GM19239 (cell line): ENCODE results near the gene JPT2.
"Not testable (repeated sequence)": the region's sequence is repeated elsewhere in the genome, so short reads cannot be mapped to it uniquely, and the experiment has no call there.

Experiments used
- DNase-seq: peaks from one replicate; pipeline ENCODE4 v3.0.0; 2011; ENCODE audit warnings: low spot score; ENCODE audit not compliant: insufficient read length
- FAIRE-seq: peaks from 2 replicates; lab custom pipeline; 2011; peaks lifted over from hg19 to GRCh38; lab: Jason Lieb, UNC

JPT2 gene

DNA sequence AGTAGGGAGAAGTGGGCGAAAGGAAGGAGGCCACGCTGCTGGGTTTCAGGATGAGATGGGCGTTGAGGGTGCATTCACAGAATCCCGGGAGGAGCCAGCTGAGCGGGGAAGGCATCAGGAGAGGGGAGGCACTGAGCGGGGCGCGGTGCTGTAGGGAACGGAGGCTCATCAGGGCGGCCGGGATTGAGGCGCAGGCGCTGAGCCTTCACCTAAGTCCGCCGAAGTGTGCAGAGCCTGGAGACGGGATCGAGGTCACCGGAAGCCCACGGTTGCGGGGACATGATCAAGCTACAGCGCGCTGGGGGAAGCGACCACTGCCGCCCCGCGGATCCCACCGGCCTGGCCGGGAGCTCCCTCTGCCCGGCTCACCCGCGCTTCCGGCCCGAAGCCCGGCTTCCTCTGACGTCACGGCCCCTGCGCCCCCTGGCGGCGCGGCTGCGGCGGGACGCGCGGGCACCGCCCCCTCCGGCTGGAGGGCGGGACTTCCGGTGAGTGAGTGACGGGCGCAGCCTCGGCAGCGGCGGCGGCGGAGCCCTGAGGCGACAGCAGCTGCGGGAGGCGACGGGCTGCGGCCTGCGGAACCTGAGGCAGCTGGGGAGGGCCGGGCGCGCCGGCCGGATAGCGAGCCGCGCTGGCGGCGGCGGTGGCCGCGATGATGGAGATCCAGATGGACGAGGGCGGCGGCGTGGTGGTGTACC, 27.8 kb downstream of the JPT2 start, which contains the start of gene MAPK8IP3:
TSS of gene MAPK8IP3 (plus strand) at position 508 of the 698 bp plus-strand sequence. CDS start at position 653, 145 bp downstream.
- DNase-seq (peak; percentile 98), FAIRE-seq (peak; percentile 90)

DNA sequence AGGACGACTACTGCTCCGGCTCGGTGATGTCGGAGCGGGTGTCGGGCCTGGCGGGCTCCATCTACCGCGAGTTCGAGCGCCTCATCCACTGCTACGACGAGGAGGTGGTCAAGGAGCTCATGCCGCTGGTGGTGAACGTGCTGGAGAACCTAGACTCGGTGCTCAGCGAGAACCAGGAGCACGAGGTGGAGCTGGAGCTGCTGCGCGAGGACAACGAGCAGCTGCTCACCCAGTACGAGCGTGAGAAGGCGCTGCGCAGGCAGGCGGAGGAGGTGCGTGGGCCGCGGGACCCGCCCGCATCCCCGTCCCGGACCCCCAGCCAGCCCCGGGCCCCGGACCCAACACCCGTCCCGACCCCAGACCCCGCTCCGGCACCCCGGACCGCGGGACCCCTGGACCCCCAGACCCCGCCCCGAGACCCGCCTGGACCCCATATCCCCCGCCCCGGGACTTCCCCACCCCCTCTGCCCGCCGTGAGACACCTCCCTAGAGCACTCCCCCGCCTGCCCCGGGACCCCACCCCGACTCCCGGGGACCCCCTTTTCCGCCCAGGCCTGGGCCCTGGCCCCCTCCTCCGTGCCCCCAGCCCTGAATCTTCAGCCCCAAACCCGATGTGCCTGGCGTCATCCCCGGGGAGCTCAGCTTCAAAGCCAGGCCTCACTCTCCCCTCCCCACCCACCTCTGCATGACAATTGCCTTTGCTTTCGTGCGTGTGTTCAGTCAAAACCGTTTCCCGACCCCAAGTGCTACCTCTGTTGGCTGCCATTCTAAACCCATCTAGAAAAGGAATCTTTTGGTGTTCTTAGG, 28.5 kb downstream of the JPT2 start:
- DNase-seq, result peak; percentile 68
- FAIRE-seq, result no peak

DNA sequence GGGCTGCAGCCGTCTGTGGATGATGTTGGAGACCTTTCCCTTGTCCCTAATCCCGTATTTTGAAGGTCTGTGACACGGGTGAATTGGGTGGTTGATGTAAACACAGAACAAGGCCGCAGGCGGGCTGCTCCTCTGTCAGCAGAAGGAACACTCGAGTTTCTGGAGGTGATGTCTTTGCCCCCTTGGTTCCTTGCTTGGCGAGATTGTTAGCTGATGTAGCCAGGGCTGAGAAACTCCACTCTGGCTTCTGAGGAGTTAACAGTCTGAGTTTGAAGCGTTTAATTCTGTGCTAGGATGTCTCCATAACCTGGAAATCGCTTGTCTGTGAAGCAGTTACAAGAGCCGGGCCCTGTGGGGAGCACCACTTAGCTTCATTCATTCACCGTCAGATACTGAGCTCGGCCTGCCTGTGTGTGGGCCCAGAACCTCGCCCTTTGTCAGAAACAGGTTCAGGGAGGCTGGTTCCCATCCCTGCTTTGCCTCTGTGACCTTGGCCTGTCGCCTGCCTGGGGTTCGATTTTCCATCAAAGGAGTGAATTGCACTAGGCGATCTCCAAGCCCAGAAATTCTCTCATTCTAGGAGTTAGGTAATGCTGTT, 29.2 kb downstream of the JPT2 start:
- FAIRE-seq (peak; percentile 94), DNase-seq (no peak)

DNA sequence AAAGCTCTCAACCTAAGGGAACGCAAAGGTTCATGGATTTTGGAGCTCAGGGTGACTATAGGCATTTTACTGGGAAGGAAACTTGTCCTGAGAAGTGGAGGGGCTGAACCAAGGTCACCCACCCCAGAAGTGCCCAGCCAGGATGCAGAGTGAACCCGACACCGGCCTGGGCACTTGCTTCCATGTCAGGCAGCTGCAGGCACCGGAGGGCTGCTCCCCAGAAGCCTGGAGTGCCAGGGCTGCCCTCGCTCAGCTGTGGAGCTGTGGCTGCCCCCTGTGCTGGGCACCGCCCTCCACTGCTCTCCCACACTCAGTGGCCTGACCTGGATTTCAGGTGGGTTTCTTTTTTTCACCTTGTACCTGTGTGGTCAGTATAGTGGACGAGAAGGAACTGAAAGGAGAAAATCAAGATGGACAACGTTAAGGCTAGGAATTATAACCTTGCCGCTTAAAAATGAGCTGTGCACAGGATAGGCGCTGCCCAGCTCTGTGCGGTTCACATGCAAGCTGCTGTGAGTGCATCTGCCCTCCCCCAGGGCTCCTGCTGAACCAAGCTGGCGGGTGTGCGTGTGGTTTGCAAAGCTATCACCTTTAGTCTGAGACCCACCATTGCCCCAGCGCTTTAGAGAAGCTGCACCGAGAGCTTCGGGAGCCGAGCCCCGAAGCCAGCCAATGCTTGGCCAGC, 30.1 kb downstream of the JPT2 start:
- DNase-seq, result no peak
- no peak for FAIRE-seq

DNA sequence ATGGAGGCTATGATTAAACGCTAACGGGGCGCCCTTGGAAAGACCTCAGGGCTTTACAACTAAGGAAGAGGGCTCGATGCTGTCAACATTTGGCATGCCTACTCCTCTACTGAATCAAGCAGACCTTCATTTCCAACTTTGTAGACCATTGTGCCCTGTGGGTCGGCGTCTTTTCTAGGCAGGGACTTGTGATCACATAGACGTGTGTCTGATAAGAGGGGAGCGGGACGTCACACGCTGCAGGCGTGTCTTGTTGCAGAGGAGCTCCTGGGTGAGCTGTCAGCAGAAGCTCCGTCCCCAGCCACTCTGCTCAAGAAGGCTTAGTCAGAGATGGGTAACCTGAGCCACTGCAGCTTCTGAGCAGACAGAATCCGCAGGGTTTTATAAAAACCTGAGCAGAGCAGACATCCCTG, 30.7 kb downstream of the JPT2 start:
- DNase-seq (no peak), FAIRE-seq (no peak)

DNA sequence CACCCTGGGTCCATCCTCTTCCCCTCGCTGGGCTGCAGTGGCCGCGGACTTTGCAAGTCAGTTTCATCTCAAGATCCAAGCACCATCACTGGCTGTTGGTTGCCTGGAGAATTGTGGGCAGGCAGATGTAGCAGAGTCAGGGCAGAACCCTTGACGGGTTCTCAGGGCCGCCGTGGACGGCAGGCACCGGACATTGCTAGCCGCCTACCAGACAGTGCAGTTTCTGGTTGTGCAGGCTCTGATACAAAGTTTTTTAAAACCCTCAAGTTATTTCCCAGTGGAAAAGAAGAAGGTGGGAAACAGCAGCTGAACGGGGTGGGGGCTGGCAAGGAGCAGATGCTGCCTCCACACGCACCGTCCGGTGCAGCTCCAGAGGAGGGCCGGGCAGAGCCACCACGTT, 31.3 kb downstream of the JPT2 start:
- DNase-seq, result no peak
- no peak for FAIRE-seq

DNA sequence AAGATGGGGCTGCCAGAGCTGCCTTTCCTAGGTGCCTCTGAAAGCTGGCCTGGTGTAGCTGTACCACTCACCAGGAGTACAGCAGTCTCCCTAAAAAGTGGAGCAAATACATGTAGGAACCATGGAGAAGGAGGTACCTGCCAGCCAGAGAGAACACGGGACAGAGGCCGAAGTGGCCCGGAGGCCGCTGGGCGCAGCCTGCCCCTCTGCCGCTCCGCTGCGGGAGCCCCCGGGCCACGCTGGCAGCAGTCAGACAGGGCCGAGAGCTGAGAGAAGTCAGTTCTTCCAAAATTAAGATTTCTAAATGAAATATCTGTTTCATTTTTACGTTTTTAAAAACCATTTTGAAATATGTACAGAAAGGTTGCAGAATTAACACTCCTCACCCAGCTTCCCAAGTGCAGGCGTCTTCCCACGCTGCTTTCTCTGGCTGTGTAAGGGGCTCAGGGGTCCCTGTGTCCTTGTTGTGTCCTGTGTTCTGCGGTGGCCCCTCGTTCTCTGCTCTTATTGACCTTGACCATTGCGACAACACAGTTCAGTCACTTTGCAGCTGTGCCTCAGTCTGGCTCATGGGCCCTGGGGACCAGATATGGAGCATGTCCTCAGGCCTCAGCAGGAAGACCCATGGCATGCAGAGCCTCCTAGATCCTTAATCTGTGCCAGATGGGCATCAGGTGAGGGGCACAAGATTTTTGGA, 32.9 kb downstream of the JPT2 start:
- DNase-seq (no peak), FAIRE-seq (no peak)

DNA sequence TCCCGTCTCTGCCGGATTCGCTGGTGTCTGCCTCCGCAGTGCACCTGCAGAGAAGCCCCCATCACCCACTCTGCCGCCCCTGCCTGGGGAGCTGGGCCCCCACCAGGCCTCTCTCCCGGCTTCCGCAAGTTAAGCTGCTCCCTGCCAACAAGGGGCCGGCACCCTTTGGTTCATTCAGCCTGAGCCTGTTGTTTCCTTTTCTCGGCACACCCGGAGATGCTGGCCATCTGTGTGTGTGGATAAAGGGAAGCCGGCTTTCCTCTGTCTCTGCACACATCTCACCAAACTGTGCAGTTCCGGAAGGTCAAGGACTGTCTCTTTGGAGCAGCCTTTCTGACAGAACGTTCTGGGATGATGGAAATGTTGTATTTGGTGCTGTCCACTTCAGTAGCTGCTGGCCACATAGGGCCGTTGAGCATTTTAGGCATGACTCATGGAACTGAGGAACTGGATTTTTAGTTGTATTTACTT, 34.7 kb downstream of the JPT2 start:
- DNase-seq, result no peak
- FAIRE-seq, result no peak

DNA sequence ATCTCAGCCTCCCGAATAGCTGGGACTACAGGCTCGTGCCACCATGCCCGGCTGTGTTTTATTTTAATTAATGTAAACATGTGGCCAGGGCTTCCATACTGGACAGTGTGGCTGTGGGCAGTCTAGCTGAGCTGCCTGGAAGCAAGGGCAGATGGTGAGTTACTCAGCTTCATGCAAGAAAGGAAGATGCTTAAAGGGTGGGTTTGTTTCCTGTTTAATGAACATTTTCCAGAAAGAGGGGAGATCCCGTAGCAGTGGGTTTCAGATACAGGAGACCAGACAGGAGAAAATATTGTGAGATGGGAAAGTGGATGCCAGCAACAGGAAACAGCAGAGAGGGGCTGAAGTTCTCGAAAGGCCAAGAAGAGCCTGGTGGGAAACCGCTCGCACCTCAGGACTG, 35.3 kb downstream of the JPT2 start:
- FAIRE-seq (no peak), DNase-seq (no peak)

DNA sequence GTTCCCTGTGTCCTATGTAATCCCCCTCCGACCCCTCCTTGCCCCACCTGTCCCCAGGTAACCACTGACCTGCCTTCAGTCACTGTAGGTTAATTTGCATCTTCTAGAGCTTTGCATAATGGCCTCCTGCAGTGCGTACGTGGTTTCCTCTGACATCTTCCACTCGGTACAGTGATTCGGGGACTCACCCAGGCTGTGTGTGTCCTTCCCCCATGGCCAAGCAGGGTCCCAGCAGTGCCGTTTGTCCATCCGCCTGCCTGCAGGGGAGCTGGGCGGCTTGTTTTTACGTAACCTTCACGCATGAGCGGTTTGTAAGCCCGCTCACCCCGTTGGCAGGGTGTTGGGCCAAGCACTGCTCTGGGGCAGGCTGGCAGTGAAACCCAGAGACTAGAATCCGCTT, 35.9 kb downstream of the JPT2 start:
- no peak for FAIRE-seq

DNA sequence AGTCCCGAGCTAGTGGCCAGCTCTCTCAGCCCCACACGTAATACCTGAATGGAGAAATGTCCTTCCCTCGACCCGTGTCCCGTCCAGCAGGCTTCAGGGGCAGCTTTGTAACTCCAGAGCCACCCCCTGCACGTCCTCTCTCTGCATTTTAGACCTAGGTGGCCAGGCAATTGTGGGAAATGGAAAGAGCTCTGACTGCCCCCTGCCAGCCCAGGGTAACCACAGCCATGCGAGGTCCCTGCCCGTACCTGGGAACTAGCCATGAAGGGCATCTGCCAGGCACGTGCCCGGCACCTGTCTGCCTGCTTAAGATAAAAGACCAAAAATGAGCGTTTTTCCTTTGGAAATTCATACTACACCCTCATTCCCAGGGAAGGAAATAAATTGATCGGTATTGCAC, 37.1 kb downstream of the JPT2 start:
- FAIRE-seq, result no peak

More for the DNA sequence above, 35.9 kb downstream of the JPT2 start:
- no peak for DNase-seq

DNA sequence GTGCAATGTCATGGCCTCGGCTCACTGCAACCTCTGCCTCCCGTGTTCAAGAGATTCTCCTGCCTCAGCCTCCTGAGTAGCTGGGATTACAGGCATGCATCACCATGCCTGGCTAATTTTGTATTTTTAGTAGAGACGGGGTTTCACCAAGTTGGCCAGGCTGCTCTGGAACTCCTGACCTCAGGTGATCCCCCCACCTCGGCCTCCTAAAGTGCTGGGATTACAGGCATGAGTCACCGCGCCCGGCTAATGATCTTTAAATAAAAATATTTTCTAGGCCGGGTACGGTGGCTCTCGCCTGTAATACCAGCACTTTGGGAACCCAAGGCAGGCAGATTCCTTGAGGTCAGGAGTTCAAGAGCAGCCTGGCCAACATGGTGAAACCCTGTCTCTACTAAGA, 40.2 kb downstream of the JPT2 start:
- FAIRE-seq, DNase-seq: not testable (repeated sequence)

More for the DNA sequence above, 37.1 kb downstream of the JPT2 start:
- DNase-seq, result no peak

DNA sequence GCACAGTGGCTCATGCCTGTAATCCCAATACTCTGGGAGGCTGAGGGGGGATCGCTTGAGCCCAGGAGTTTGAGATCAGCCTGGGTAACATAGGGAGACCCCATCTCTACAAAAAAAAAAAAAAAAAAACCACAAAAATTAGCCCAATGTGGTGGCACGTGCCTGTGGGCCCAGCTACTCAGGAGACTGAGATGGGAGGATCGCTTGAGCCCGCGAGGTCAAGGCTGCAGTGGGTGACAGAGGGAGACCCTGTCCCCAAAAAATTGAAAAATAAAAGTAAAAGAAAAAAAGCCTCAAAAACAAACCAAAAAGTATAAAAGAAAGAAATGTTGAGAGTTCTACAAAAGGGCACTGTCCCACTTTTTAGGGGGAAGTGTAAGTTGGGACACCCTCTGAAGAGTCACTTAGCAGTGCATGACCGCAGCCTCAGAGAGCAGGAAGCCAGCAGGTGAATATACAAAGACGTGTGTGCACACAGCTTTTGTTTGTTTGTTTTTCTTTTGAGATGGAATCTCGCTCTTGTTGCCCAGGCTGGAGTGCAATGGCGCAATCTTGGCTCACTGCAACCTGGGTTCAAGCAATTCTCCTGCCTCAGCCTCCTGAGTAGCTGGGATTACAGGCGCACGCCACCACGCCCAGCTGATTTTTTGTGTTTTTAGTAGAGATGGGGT, 41.6 kb downstream of the JPT2 start:
- FAIRE-seq, DNase-seq: not testable (repeated sequence)

DNA sequence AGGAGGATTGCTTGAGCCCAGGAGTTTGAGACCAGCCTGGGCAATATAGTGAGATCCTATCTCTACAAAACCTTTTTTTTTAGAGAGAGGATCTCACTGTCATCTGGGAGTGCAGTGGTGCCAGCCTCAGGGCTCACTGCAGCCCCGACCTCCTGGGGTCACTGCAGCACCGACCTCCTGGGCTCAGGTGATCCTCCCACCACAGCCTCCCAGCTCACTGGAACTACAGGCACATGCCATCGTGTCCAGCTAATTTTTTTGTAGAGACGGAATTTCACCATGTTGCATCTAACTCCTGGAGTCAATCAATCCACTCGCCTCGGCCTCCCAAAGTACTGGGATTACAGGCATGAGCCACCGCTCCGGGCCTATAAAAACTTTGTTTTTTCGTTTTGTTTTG, 43.3 kb downstream of the JPT2 start:
- DNase-seq (no peak), FAIRE-seq (no peak)

DNA sequence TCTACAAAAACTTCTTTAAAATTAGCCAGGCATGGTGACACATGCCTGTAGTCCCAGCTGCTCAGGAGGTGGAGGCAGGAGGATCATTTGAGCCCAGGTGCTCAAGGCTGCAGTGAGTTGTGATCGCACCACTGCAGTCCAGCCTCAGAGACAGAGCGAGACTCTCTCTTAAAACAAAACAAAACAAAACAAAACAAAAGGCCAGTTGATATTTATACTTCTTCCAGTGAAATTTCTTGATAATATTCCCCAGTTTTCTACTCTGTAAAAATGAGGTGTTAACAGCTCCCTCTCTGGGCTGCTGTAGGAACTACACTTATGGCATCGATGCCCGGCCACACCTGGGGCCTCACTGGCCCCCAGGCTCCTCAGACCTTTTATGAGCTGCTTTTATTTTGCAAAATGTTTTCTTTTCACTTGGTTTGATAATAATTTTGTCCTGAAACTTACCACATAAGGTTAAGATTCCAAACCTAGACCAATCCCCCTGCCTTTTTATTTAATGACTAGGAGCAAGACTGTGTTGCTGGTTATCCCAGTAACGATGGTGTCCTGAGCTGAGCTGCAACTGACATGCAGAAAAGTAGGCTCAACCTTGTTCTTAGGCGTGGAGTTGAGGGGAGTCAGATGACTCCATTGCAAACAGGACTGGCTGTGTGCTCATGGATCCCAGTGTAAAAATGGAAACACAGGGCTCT, 45.5 kb downstream of the JPT2 start:
- DNase-seq (no peak), FAIRE-seq (no peak)

DNA sequence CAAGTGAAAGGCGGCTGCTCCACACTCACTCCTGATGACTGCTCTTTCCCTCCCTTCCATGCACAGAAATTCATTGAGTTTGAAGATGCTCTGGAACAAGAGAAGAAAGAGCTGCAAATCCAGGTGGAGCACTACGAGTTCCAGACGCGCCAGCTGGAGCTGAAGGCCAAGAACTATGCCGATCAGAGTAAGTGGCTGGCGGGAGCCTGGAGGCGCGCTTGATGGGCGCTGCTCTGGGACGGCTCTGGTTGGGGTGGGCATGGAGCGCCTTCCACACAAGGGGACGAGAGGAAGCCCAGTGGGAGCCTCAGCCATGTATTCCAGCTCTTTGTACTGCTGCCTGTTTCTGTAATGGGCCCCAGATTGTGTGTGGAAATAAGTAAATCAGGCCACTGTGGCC, 46.4 kb downstream of the JPT2 start:
- DNase-seq, result no peak
- no peak for FAIRE-seq

DNA sequence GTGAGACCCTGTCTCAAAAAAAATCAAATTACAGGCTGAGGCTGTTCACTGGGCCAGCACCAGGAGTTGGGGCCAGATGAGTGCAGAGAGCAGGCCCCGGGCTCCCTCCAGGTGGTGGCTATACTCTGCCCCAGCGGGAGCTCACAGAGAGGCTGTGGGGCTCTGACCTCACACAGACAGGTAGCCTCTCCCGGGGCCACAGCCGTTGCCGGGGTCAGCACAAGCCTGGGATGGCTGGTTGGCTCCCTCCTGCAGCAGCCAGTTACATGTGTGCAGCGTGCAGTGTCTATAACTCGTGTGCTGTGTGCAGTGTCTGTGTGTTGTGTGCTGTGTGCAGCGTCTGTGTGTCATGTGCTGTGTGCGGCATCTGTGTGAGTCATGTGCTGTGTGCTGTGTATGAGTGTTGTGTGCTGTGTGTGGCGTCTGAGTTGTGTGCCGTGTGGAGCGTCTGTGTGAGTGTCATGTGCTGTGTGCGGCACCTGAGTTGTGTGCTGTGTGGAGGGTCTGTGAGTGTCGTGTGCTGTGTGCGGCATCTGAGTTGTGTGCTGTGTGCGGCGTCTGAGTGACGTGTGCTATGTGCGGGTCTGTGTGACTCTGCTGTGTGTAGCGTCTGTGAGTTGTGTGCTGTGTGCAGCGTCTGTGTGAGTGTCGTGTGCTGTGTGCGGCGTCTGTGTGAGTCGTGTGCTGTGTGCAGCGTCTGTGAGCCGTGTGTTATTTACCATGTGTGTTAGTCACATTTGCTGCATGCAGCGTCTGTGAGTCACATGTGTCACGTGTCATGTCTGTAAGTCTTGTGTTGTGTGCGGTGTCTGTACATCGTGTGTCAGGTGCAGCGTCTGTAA, 48.8 kb downstream of the JPT2 start:
- DNase-seq, result no peak
- no peak for FAIRE-seq
